HAP-1 (cell line): ENCODE data around the gene MLST8.
"Not testable (repeated sequence)": the region's sequence is repeated elsewhere in the genome, so short reads cannot be mapped to it uniquely, and the experiment has no call there.

Experiments
- DNase-seq, 2 experiments: peaks; one replicate each; pipeline ENCODE4 v3.0.0-alpha.2; 2016 to 2020; ENCODE audit warnings: low spot score in 2 of 2
- H3K27me3 ChIP-seq: fragments of 250-450 bp; sonication (Bioruptor Pico); 2 replicates; pipeline ENCODE4 v1.5.1; 2020; ENCODE audit warnings: low read depth, mild to moderate bottlenecking, moderate library complexity
- H3K36me3 ChIP-seq: fragments of 250-450 bp; sonication (Bioruptor Pico); replicated peaks from 2 replicates; pipeline ENCODE4 v1.5.1; 2020; ENCODE audit warnings: mild to moderate bottlenecking
- H3K4me1 ChIP-seq: fragments of 250-450 bp; sonication (Bioruptor Pico); 2 replicates; pipeline ENCODE4 v1.5.1; 2020; ENCODE audit warnings: mild to moderate bottlenecking
- H3K4me3 ChIP-seq: fragments of 250-450 bp; sonication (Bioruptor Pico); 2 replicates; pipeline ENCODE4 v1.5.1; 2020; ENCODE audit warnings: mild to moderate bottlenecking, moderate library complexity
- H3K9me3 ChIP-seq: fragments of 250-450 bp; sonication (Bioruptor Pico); 2 replicates; pipeline ENCODE4 v1.5.1; 2020; ENCODE audit warnings: mild to moderate bottlenecking, moderate library complexity
- in situ Hi-C: fragments of 300-500 bp; cut with MboI; formaldehyde crosslinking; loops from 3 replicates; pipeline ENCODE4 v1.14.3; 2020; ENCODE audit warnings: low sequenced_read_pairs, inconsistent platforms, mixed read lengths

The MLST8 gene

DNA sequence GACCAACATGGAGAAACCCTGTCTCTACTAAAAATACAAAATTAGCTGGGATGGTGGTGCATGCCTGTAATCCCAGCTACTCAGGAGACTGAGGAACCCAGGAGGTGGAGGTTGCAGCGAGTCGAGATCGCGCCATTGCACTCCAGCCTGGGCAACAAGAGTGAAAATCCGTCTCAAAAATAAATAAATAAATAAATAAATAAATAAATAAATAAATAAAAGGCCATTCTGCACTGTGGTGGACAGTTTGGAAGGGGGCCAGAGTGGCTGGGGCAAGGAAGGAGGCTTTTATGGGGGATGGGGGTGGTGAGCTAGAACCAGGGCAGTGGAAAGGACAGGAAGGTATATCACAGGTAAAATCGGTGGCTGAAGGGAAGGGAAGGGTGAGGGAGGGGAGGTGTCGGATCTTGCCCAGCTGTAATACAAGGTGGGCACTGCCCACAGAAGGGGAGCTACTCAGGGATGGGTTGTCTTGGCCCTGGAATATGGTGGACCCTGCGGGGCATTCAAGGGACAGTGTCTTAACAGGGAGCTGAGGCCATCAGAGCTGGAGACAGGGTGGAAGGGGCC, 2.0 kb upstream of the MLST8 start:
- H3K4me3 ChIP-seq, H3K9me3 ChIP-seq, H3K27me3 ChIP-seq, H3K4me1 ChIP-seq, DNase-seq, in situ Hi-C loops: not testable (repeated sequence)
- H3K36me3 ChIP-seq: peaks cover 20% of the 10 kb centered on the region

DNA sequence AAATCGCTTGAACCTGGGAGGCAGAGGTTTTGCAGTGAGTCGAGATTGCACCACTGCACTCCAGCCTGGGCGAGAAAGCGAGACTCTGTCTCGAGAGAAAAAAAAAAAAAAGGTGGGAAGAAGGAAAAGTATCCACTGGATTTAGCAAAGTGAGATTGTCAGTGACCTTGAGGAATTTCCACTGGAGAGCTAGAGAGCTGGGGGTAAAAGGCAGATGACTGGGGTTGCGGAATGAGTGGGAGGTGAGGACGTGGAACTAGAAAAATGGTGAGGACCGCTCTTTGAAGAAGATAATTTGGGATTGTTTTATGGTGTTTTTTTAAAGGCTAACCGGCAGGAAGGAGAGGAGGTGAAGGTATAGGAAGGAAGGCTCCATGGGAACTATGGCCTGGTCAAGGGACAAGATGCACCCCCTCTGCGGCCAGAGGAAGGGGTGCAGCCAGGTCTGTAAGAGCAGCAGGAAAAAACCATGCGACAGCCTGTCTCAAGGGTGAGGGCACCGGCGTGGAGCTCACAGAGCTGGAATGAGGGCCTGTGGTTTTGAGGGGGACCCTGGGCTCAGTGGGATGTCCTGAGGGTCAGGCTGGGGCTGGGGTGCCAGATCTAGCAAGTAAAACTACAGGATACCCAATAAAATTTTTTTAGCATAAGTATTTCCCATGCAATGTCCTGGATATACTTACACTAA, 694 bp upstream of the MLST8 start:
- no peaks in the 10 kb centered on the region for H3K9me3 ChIP-seq
- H3K4me1 ChIP-seq: peaks cover 8% of the 10 kb centered on the region
- DNase-seq: no peak
- H3K27me3 ChIP-seq: no peaks in the 10 kb centered on the region
- H3K4me3 ChIP-seq: peak overlapping the region; percentile 100
- in situ Hi-C loops: no loop called here
- H3K36me3 ChIP-seq: peaks cover 33% of the 10 kb centered on the region

- peaks cover 36% of the 10 kb centered on the region for H3K36me3 ChIP-seq
- no peak for DNase-seq
- in situ Hi-C loops: no loop called here
- no peaks in the 10 kb centered on the region for H3K9me3 ChIP-seq
- H3K27me3 ChIP-seq: no peaks in the 10 kb centered on the region
- H3K4me3 ChIP-seq: peak overlapping the region; percentile 100
- H3K4me1 ChIP-seq: peaks cover 8% of the 10 kb centered on the region
Observed at GRCh38 chr16:2205967-2206313, 686 bp downstream of the MLST8 start.

DNA sequence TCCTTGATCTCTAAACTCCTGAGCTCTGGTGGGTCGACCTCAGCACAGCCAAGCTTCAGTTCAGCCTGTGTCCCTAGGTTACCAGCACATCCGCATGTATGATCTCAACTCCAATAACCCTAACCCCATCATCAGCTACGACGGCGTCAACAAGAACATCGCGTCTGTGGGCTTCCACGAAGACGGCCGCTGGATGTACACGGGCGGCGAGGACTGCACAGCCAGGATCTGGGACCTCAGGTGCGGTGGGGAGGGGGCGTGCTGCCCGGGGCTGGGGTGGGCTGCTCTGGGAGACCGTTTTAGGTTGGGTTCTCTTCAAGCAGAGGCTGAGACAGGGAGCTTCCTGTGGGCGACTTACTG, 1.1 kb downstream of the MLST8 start:
- peaks cover 8% of the 10 kb centered on the region for H3K4me1 ChIP-seq
- no peak for DNase-seq
- H3K9me3 ChIP-seq: no peaks in the 10 kb centered on the region
- in situ Hi-C loops: no loop called here
- H3K27me3 ChIP-seq: no peaks in the 10 kb centered on the region
- peaks cover 36% of the 10 kb centered on the region for H3K36me3 ChIP-seq
- peak overlapping the region; percentile 100 for H3K4me3 ChIP-seq

DNA sequence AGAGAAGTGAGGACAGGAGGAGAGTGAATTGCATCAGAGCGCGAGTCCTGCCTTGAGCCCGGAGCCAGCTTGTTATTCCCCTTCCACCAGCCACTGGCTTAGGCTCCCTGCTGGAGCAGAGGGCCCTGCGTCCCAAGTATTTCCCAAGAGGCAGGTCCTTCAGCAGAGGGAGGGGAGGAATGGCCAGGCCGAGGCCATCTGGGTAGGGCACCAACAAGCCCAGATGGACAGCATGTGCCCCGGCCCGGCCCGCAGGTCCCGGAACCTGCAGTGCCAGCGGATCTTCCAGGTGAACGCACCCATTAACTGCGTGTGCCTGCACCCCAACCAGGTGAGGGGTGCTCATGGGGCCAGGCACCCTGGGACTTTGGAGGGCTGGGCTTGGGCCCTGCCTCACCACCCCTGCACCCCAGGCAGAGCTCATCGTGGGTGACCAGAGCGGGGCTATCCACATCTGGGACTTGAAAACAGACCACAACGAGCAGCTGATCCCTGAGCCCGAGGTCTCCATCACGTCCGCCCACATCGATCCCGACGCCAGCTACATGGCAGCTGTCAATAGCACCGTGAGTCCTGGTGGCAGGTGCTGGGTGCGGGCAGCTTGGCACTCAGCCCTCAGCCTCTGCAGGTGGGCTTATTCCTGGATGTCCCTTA, 1.7 kb downstream of the MLST8 start:
- Histone ChIP-seq H3K36me3 (peaks cover 36% of the 10 kb centered on the region), H3K27me3 (no peaks in the 10 kb centered on the region), H3K4me1 (peaks cover 8% of the 10 kb centered on the region), H3K4me3 (no peak overlapping the region; the same call in 1 of the 2 replicates), H3K9me3 (no peaks in the 10 kb centered on the region)
- no peak for DNase-seq
- in situ Hi-C loops: no loop called here

- no peak overlapping the region for H3K4me3 ChIP-seq
- H3K27me3 ChIP-seq: no peaks in the 10 kb centered on the region
- in situ Hi-C loops: no loop called here
- no peaks in the 10 kb centered on the region for H3K9me3 ChIP-seq
- peaks cover 42% of the 10 kb centered on the region for H3K36me3 ChIP-seq
- DNase-seq: no peak
- peaks cover 17% of the 10 kb centered on the region for H3K4me1 ChIP-seq
Observed at GRCh38 chr16:2207872-2208271, 2.6 kb downstream of the MLST8 start.

- Histone ChIP-seq H3K4me1 (peaks cover 19% of the 10 kb centered on the region), H3K27me3 (no peaks in the 10 kb centered on the region), H3K36me3 (peaks cover 42% of the 10 kb centered on the region), H3K4me3 (no peak overlapping the region), H3K9me3 (no peaks in the 10 kb centered on the region)
- in situ Hi-C loops: no loop called here
- DNase-seq: no peak
Observed at GRCh38 chr16:2208308-2208707, 3.1 kb downstream of the MLST8 start.

GRCh38 chr16:2208772-2209171, 3.5 kb downstream of the MLST8 start:
- in situ Hi-C loops: no loop called here
- no peak overlapping the region for H3K4me3 ChIP-seq
- peaks cover 19% of the 10 kb centered on the region for H3K4me1 ChIP-seq
- no peaks in the 10 kb centered on the region for H3K9me3 ChIP-seq
- DNase-seq: no peak
- H3K36me3 ChIP-seq: peaks cover 42% of the 10 kb centered on the region
- H3K27me3 ChIP-seq: no peaks in the 10 kb centered on the region

DNA sequence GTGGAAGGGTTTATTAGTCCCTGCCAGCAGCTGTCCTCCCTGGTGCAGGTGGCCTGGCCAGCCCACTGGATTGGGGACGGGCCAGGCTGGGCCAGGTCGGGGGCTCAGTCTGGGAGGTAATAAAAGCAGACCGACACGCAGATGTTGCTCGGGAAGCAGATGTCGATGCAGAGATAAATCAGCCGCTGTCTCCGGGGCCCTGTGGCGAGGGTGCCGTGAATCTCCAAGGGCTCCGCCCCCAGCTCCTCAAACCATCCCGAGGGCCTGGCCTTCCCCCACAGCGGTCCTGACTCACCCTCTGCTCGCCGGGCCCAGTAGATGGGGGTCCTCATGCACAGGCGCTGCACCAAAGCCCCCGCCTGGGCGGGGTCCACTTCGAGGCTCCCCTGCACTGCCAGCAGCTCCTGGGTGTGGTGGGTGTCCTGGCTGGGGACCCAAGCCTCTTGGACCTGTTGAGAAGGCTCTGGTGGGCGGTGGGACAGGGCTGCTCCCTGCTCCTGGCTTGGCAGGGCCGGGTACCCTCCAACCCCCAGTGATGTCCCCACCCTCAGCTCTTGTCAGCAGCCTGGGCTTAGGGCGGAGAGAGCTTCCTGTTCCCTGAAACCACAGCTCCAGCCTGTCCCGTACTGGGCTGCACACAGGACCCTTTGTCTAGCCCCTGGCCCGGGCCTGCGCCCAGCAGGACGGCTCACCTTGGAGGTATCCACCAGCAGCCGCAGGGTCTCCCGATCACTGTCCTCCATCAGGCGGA, 4.2 kb downstream of the MLST8 start:
- Histone ChIP-seq H3K27me3 (no peaks in the 10 kb centered on the region), H3K9me3 (no peaks in the 10 kb centered on the region), H3K4me3 (no peak overlapping the region), H3K36me3 (peaks cover 42% of the 10 kb centered on the region), H3K4me1 (peaks cover 18% of the 10 kb centered on the region)
- in situ Hi-C loops: no loop called here
- DNase-seq: no peak

GRCh38 chr16:2210009-2210332, 4.7 kb downstream of the MLST8 start:
- Histone ChIP-seq H3K4me3 (no peak overlapping the region), H3K4me1 (peaks cover 15% of the 10 kb centered on the region), H3K36me3 (peaks cover 42% of the 10 kb centered on the region), H3K27me3 (no peaks in the 10 kb centered on the region), H3K9me3 (no peaks in the 10 kb centered on the region)
- in situ Hi-C loops: no loop called here
- DNase-seq: no peak

DNA sequence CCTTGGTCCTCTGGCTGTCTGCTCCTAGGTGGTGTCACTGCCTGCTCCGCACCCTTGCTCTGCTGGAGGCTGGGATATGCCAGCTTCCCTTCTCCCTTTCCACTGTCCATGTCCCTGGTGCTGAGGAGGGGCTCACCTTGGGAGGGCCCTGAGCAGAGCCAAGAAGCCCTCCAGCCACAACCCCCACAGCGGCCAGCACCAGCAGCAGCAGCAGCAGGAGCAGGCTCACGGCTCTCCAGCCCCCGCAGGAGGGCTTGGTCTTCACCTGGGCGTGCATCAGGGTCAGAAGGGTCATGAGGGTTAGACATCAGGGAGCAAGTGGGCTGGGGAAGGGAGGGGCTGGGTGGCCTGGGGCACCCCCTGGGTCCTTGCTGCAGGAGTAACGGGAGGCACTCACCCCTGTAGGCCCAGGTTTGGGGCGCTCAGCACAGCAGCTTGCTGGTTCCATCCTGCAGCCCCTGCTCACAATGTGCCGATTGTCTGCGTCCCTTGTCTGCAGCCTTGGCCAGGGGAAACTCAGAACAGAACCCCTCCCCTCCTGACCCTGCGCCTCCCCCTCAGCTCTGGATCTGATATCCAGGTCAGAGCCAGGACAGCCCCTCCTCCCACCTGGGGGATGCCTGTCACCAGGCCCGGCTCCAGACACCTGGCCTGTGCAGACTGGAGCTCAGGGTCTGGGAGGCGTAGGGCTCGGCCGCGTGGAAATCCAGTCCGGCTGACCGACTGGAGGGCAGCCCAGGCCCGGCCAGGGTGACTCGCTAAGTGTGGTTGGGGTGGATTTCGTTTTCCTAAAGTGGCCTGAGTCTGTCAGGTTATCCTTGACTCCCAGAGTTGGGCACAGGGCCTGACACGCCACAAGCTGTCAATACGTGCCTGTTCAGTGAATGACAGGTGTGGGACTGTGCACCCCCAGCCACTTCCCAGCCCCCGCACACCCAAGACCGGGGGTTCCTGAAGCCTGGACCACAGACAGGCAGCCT, 5.4 kb downstream of the MLST8 start, which contains the start of gene BRICD5:
BRICD5 (minus strand) TSS at position 478 of the 980 bp plus-strand sequence; CDS start at position 448, 30 bp downstream.
- H3K27me3 ChIP-seq: no peaks in the 10 kb centered on the region
- H3K36me3 ChIP-seq: peaks cover 38% of the 10 kb centered on the region
- H3K9me3 ChIP-seq: no peaks in the 10 kb centered on the region
- no peak within 1 kb of the TSS for H3K4me3 ChIP-seq
- in situ Hi-C loops: no loop called here
- DNase-seq: no peak
- H3K4me1 ChIP-seq: peaks cover 21% of the 10 kb centered on the region

DNA sequence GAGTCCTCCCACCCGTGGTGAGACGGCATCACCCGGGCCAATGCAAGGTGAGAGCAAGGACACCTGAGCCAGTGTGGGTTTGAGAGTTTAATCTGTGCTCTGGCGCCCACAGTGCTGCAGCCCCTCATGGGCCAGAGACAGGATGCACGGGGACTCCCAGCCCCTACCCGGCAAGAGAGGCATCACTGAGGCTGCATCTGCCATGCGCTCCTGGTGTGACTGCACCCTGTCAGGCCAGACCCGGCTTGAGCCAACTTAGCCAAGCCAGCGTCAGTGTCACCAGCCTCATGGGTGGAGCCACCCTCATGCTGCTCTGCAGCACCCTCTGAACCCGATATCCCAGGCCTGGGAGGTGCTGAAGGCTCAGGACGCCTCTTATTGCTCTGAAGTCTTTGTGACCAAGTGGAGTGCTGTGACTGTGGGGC, 6.7 kb downstream of the MLST8 start:
- Histone ChIP-seq H3K9me3 (no peaks in the 10 kb centered on the region), H3K36me3 (peaks cover 35% of the 10 kb centered on the region)
- in situ Hi-C loops: no loop called here

More for the DNA sequence above, 6.7 kb downstream of the MLST8 start:
- Histone ChIP-seq H3K27me3 (no peaks in the 10 kb centered on the region), H3K4me1 (peaks cover 22% of the 10 kb centered on the region), H3K4me3 (no peak overlapping the region)
- no peak for DNase-seq
